SKM-1 (cell line): ENCODE measurements around the gene CLMN.
"Not testable (repeated sequence)": the region's sequence is repeated elsewhere in the genome, so short reads cannot be mapped to it uniquely, and the experiment has no call there.

Experiments used
- DNase-seq: peaks from one replicate; lab custom pipeline; 2025; ENCODE audit not compliant: unreplicated experiment; lab: John Stamatoyannopoulos, UW

The CLMN gene

DNA sequence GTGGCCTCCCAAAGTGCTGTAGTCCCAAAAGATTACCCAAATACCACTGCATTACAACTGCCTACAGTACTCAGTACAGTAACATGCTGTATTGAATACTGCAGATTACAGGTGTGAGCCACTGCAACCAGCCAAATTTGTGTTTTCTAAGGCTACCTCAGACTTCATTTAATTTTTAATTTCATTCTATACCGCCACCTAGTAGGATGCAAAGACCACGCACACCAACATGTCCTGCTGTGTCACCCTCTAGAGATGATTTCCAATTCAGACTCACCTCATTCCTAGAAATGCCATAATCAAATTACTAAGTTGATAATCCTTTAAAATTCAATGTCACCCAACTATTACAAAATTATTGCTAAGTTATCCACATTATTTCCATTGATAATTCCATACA lies 177.5 kb downstream of the CLMN start:
- no peak for DNase-seq

DNA sequence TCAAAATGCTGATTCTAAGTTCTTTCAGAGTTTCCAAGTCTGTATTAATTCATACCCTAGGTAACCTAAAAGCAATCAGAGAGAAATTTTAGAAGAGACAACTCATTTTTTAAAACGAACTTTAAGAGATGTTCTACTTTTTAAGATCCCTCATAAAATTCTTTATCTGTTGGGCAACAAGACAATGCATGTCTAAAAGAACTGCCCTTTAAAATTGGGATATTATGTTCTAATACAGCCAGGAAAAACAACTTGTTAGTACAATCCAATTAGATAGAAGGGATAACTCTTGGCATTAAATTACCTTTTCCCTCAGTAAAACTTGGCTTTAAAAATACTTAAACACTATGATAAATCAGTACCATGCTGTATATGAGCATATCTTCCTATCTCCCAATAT lies 178.0 kb downstream of the CLMN start:
- no peak for DNase-seq

DNA sequence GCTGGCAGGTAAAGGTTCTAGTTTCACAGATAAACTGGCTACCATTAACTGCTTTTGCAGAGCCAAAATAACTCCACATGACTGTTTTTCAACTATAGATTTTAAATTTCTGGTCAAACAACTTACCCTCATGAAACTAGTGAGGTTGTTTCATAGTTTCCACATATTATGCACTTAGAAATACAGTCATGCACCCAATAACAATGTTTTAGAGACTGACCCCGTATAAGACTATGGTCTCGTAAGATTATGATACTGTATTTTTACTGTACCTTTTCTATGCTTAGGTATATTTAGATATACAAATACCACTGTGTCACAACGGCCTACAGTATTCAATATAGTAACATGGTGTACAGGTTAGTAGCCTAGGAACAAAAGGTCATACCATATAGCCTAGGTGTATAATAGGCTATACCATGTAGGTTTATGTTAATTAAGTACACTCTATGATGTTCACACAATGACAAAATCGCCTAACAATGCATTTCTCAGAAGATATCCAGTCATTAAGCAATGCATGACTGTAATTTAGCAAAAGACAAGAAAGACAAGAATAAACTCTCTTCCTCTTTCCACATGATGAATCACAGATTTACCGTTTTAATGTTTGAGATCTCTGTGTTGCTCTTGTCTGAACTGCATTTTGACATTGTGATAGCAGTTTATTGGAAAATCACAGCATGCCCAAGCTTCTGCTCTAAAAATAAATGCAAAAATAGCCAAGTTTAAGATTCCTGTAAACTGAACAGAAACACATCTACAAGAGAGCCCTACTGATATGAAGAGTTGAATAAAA lies 179.4 kb downstream of the CLMN start:
- no peak for DNase-seq

DNA sequence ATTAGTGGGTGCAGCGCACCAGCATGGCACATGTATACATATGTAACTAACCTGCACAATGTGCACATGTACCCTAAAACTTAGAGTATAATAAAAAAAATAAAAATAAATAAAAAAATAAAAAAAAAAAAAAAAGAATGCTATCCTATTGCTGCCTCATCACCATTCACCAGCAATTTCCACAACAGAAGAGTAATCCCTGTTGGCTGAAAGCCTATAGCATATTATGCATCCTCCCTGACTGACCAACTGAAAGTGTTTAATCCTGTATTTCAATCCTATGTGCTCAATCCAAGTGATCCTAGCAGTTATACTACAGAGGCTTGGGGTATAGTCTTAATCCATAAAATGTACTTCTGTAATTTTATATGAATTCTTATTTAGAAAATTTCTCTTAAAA lies 180.8 kb downstream of the CLMN start:
- no peak for DNase-seq

DNA sequence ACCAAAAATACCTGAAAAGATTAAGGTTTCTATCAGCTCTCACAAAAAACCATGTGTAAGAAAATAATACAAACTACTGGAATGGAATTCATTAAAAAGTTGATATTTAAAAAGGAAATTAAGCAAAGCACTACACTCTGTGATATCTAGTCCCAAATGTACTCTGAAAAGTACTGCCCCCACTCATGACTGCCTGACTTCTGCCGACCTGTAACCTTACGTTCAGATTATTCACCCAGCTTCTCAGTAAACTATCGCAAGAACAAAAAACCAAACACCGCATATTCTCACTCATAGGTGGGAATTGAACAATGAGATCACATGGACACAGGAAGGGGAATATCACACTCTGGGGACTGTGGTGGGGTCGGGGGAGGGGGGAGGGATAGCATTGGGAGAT lies 181.3 kb downstream of the CLMN start:
- not testable (repeated sequence) for DNase-seq

DNA sequence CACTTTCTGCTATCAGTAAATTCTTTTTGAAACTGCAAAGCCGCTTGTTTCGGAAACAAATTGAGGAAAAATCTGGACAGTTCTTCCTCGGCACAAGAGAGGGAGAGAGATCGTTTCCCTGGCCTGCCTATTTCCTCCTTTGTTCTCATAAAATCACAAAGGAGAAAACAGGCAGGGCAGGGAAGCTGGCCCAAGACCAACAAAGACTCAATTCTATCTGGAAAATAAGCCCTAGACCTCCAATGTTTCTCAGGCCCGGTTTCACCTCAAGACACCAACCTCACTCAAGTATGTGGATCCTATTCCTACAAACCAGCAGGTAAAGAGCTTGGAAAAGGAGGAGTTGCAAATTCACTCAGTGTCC lies 181.9 kb downstream of the CLMN start:
- DNase-seq = no peak

DNA sequence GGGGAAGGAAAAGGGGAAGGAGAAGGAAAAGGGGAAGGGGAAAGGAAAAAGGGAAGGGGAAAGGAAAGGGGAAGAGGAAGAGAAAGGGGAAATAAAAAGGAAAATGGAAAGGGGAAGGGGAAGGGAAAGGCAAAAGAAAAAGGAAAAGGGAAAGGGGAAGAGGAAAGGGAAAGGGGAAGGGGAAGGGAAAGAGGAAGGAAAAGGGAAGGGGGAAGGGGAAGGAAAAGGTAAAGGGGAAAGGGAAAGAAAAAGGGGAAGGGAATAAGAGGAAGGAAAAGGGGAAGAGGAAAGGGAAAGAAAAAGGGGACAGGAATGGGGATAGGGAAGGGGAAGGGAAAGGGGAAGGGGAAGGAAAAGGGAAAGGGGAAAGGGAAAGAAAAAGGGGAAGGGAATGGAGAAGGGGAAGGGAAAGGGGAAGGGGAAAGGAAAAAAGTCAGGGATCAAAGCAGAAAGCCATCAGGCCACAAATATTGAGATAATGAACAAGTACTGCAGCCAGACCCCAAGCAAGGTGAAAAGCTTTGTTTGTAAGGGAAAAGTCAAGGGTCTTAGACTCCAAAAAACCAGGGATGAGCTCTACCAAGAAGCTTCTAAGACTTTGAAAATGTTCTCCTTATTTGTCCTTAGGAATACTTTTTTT lies 182.4 kb downstream of the CLMN start:
- no peak for DNase-seq

DNA sequence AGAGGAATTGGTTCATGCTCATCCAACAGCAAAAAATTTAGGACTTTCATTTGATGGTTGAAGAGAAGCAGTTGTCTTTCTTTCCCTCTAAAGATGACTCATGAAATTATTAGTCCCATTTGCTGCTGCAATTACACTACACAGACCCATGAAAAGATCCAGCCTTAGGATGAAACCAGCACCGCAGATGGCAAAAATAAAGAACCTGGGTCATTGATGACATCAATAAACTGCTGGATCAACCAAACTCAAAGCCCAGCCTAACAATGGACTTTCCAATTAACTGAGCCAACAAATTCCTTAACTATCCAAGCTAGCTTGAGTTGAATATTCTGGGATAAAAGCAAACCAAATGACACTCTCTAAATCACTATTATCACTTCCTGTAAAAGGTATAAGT lies 183.1 kb downstream of the CLMN start:
- no peak for DNase-seq

DNA sequence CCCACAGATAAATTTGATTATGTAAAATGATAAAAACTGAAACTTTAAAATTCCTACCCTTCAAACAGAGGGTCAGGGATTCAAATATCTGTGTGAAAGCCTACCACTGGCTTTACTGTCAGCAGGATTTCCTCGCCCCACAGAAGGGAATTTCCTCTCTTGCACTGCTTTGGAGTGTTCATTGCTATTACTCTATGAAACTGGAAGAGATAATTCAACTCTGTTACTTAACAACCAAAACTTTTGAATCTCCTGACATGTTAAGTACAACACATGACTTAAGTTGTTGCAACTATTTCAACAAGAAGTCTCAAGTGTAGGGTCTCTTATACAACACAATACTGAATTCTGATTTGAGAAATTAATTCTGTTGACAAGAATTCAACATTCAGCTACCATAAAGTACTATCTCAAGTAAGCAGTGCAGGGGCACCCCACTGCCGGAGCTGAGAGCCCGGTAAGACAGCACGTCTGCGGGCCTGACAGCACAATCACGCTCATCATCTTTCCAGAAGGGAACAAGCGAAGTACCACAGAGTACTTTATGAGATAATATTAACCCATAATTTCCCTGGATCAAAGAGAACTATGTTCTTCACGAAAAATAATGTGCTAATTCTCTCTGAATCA lies 185.3 kb downstream of the CLMN start:
- DNase-seq = no peak

DNA sequence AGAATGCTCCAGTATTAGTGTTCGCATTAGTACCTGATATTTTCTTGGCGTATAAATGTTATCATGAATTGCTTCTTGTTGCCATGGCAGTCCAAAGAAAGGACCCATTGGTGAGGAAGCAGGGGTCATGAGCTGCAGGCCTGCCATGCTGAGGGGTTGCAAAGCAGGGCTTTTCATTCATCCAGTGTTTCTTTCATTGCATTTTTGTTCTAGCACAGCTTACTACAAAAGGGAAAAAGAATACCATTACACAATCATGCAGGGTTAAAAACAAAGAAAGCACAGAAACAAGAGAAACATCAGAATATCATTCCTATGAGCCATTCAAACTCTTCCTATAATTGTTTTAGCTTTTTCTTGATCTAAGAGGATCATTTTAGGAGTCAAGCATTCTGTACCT lies 186.4 kb downstream of the CLMN start:
- DNase-seq = no peak

DNA sequence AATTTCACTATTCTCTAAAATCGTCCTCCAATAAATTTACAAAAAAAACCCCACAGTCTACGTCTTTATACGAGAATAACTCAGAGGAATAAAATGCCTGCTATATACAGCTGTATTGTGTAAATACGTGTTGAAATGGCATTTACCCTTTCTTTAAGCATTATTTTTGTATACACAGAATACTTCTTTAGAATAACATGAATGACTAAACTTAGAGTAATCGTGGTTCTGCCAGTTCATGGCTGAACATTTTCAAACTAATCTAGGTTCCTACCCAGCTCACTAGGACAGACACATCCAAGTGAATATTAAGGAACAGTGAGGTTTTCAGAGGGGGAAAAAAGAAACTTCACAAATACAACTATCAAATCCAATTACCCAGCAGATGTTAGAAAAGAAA lies 186.9 kb downstream of the CLMN start:
- no peak for DNase-seq
